Measurements from ENCODE around the gene RARS1.
"Not testable (repeated sequence)": the region's sequence is repeated elsewhere in the genome, so short reads cannot be mapped to it uniquely, and the experiment has no call there.

Gene RARS1

GRCh38 chr5:168480601-168481000 lies 5.7 kb upstream of the RARS1 start:
- no peak for DNase-seq (ENCODE audit: extremely low read depth in 1 of 2, low read depth in 1 of 2)

DNA sequence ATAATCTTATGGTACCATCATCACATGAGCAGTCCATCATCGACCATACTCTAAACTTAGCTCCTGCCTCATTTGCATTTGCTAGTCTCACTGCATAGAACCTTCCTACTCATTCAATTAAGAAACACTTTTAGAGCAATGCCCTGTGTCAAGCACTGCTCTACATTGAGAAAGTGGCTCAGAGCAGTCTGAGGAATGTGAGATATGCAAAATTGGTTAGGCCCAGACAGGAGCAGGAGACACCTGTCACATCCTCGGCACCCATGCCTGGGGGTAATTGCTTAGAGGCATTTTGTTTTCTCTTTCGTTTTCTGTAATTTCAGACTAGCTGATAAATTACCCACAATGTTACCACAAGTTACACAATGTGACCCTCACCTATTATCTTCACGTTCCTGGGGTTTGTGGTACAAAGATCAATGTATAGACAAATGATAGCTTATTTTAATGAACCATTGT lies 4.9 kb upstream of the RARS1 start:
- DNase-seq (ENCODE audit: extremely low read depth in 1 of 2, low read depth in 1 of 2) = no peak

DNA sequence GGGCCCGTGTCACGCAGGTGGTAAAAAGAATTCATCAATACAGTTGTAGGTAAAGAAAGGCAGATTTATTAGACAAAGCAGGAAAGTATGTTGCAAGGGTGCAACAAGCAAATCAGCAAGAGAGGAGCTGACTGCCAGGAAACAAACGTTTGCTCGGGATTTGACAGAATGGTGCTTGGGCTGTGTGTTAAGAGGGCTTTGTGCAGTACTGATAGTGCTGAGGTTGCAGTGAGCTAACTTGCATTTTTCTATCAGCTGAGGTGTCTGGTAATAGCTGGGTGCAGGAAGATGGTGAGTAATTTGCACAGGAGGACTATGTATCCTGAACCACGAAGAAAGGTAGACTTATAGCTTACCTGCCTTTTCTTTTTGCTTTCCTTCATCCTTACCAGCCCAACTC lies 3.9 kb upstream of the RARS1 start:
- DNase-seq (ENCODE audit: extremely low read depth in 1 of 2, low read depth in 1 of 2) = no peak

- no peak for DNase-seq (ENCODE audit: extremely low read depth in 1 of 2, low read depth in 1 of 2)
These were observed 2.8 kb downstream of the RARS1 start for GRCh38 chr5:168489059-168489458.

DNA sequence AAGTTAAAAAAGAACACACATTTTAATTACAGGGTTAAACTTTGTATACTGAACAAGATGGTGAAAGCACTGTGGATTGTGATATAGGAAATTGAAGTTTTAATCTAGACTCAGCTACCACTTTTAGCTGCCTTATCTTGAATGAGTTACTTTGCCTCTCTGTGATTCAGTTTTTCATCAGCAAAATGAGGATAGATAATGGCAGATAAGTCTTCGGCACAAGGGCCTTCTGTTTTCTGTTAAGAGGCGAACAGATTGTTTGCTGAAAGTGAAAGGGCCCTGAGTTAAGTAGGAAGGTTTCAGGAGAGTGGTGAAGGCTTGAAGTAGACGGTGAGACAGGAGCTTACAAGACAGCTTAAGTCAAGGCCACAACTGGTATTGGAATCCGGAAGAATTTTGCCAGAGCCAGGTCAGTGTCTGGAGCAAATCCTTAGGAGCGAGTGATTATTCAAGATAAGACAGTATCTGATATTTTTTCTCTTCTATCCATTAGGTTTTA lies 7.8 kb downstream of the RARS1 start:
- no peak for DNase-seq (ENCODE audit: extremely low read depth in 1 of 2, low read depth in 1 of 2)

- DNase-seq (ENCODE audit: extremely low read depth in 1 of 2, low read depth in 1 of 2) = no peak
These were observed 16.4 kb downstream of the RARS1 start for GRCh38 chr5:168502563-168503237.

- no peak for DNase-seq (ENCODE audit: extremely low read depth in 1 of 2, low read depth in 1 of 2)
These were observed 27.7 kb downstream of the RARS1 start for GRCh38 chr5:168513861-168514428.

- DNase-seq (ENCODE audit: extremely low read depth in 1 of 2, low read depth in 1 of 2) = no peak
These were observed 39.6 kb downstream of the RARS1 start for GRCh38 chr5:168525856-168526255.

- DNase-seq (ENCODE audit: extremely low read depth in 1 of 2, low read depth in 1 of 2) = no peak
These were observed 41.6 kb downstream of the RARS1 start for GRCh38 chr5:168527756-168528295.

- no peak for DNase-seq (ENCODE audit: extremely low read depth in 1 of 2, low read depth in 1 of 2)
These were observed 42.5 kb downstream of the RARS1 start, which contains the start of gene FBLL1 for GRCh38 chr5:168528521-168529373. Gene FBLL1, plus strand, starts transcription at chr5:168529305. Its CDS starts 200 bp downstream, at chr5:168529505.

DNA sequence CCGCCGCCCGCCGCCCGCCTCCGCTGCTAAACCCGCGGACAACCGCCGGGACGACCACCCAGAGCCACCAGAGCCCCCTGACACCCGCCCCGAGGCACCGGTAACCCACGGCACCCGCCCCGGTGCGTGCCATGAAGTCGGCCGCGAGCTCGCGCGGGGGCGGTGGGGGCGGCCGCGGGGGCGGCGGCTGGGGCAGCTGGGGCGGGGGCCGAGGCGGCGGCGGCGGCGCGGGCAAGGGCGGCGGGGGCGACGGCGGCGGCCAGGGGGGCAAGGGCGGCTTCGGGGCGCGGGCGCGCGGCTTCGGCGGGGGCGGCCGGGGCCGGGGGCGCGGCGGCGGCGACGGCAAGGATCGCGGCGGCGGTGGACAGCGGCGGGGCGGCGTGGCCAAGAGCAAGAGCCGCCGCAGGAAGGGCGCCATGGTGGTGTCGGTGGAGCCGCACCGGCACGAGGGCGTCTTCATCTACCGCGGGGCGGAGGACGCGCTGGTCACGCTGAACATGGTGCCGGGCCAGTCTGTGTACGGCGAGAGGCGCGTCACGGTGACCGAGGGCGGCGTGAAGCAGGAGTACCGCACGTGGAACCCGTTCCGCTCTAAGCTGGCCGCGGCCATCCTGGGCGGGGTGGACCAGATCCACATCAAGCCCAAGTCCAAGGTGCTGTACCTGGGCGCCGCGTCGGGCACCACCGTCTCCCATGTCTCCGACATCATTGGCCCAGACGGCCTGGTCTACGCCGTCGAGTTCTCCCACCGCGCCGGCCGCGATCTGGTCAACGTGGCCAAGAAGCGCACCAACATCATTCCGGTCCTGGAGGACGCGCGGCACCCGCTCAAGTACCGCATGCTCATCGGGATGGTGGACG lies 43.3 kb downstream of the RARS1 start:
- DNase-seq (ENCODE audit: extremely low read depth in 1 of 2, low read depth in 1 of 2) = no peak

DNA sequence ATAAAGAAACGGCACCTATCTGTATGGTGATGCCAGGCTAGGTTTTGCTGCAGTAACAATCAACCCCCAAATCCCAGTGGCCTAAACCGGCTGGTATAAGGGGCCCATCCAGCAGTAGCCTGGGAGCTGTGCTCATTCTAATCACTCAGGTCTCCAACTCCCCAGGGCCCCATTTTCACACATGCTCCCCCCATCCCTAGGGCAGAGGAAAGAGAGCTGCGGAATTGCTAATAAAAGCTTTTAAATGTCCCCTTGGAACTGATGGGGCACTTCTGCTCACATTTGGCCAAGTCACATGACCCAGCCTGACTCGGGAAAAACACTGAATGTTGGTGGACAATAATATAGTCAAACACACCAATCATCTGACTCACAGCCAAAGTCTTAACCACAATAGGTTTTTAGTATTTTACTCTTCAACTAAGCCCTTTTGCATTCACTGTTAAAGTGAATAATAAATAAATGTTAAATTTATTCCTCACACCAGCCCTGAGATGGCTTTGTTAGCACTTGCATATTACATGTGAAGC lies 44.4 kb downstream of the RARS1 start:
- no peak for DNase-seq (ENCODE audit: extremely low read depth in 1 of 2, low read depth in 1 of 2)

GRCh38 chr5:168531191-168531590 lies 44.9 kb downstream of the RARS1 start:
- no peak for DNase-seq (ENCODE audit: extremely low read depth in 1 of 2, low read depth in 1 of 2)

- DNase-seq (ENCODE audit: extremely low read depth in 1 of 2, low read depth in 1 of 2) = no peak
These were observed 46.0 kb downstream of the RARS1 start for GRCh38 chr5:168531987-168532864.

DNA sequence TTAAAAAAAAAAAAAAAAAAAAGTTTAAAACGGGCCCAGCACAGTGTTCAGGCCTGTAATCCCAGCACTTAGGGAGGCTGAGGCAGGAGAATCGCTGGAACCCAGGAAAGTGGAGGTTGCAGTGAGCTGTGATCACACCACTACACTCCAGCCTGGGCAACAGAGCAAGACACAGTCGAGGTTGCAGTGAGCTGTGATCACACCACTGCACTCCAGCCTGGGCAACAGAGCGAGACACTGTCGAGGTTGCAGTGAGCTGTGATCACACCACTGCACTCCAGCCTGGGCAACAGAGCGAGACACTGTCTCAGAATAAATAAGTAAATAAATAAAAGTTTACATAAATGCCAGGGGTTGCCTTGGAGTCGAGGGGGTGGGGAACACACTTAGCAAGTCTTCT lies 48.1 kb downstream of the RARS1 start:
- not testable (repeated sequence) for DNase-seq (ENCODE audit: extremely low read depth in 1 of 2, low read depth in 1 of 2)

DNA sequence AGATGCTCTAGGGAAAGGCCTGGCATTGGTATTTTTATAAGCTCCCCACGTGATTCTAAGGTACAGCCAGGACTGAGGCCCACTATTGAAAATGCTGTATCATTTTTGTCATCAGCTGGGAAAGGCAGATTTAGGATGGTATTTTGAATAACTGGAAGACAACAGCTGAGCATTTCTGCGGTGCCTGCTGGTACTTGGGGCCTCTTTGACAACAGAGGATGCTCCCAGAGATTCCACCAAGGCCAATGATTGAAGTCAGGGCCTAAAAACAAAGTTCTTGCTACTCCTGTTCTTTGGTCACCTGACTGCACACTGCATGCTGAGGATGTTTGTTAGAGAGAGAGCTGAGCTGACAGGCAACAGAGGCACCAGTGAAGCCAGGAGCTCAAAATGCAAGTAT lies 50.9 kb downstream of the RARS1 start:
- no peak for DNase-seq (ENCODE audit: extremely low read depth in 1 of 2, low read depth in 1 of 2)

DNA sequence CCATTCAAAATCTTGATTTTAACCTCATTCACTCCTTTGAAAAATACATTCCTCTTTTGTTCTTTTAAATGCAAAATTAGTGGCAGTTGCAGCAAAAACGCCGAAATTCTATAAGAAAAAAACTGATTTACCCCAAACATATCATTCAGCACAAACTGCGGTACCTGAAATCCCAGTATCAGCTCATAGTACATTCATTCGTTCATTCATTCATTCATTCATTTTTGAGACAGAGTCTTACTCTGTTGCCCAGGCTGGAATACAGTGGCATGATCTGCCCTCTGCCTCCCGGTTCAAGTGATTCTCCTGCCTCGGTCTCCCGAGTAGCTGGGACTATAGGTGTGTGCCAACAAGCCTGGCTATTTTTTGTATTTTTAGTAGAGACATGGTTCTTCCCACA lies 63.3 kb downstream of the RARS1 start:
- no peak for DNase-seq (ENCODE audit: extremely low read depth in 1 of 2, low read depth in 1 of 2)

- no peak for DNase-seq (ENCODE audit: extremely low read depth in 1 of 2, low read depth in 1 of 2)
These were observed 64.4 kb downstream of the RARS1 start for GRCh38 chr5:168550656-168551055.

DNA sequence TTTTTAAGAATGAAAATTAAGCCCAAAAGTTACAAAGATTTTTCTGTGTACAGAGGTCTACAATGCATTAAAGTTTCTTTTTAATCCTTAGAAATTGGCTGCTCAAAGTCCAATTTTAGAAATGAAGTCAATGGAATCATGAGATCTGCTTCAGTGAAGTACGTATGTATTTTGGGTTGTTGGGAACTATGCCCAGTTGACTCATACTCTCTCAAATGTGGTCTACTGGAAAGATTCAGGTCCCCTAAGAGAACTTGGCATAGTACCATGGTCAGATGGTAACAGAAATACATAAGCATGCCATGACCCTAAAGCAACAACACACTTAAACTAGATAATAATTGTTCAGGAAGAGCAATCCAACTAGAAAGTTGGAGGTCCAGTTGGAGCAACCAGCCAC lies 65.9 kb downstream of the RARS1 start:
- no peak for DNase-seq (ENCODE audit: extremely low read depth in 1 of 2, low read depth in 1 of 2)
